ENCODE data around the gene MAPRE3.

Gene MAPRE3

GRCh38 chr2:26975656-26976055, 5.2 kb downstream of the MAPRE3 start:
- H3K27ac ChIP-seq, result no peak overlapping the region
- TF ChIP-seq ZFX (IDR thresholded peaks at IDR 0.05), result no peak
- TF ChIP-seq, protein P1, sequence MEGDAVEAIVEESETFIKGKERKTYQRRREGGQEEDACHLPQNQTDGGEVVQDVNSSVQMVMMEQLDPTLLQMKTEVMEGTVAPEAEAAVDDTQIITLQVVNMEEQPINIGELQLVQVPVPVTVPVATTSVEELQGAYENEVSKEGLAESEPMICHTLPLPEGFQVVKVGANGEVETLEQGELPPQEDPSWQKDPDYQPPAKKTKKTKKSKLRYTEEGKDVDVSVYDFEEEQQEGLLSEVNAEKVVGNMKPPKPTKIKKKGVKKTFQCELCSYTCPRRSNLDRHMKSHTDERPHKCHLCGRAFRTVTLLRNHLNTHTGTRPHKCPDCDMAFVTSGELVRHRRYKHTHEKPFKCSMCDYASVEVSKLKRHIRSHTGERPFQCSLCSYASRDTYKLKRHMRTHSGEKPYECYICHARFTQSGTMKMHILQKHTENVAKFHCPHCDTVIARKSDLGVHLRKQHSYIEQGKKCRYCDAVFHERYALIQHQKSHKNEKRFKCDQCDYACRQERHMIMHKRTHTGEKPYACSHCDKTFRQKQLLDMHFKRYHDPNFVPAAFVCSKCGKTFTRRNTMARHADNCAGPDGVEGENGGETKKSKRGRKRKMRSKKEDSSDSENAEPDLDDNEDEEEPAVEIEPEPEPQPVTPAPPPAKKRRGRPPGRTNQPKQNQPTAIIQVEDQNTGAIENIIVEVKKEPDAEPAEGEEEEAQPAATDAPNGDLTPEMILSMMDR (conservative IDR thresholded peaks at IDR 0.05), result no peak

- H3K27ac ChIP-seq, result no peak overlapping the region
- TF ChIP-seq ZFX (IDR thresholded peaks at IDR 0.05), result no peak
- TF ChIP-seq, protein P1 (conservative IDR thresholded peaks at IDR 0.05), result no peak
Observed at GRCh38 chr2:26976237-26976636, 5.8 kb downstream of the MAPRE3 start.

- TF ChIP-seq ZFX (IDR thresholded peaks at IDR 0.05), result no peak
- TF ChIP-seq, protein P1 (conservative IDR thresholded peaks at IDR 0.05), result no peak
- no peak overlapping the region for H3K27ac ChIP-seq
Observed at GRCh38 chr2:26977012-26977411, 6.6 kb downstream of the MAPRE3 start.

- peak overlapping the region; percentile 2; the same call in 1 of the 2 replicates for H3K27ac ChIP-seq
Observed at GRCh38 chr2:26978061-26978596, 7.7 kb downstream of the MAPRE3 start.

GRCh38 chr2:26979741-26980140, 9.3 kb downstream of the MAPRE3 start:
- H3K27ac ChIP-seq, result no peak overlapping the region
- TF ChIP-seq ZFX (IDR thresholded peaks at IDR 0.05), result no peak
- TF ChIP-seq, protein P1 (conservative IDR thresholded peaks at IDR 0.05), result no peak

More at GRCh38 chr2:26978061-26978596, 7.7 kb downstream of the MAPRE3 start:
- TF ChIP-seq, protein P1 (conservative IDR thresholded peaks at IDR 0.05), result no peak
- TF ChIP-seq ZFX (IDR thresholded peaks at IDR 0.05), result no peak

DNA sequence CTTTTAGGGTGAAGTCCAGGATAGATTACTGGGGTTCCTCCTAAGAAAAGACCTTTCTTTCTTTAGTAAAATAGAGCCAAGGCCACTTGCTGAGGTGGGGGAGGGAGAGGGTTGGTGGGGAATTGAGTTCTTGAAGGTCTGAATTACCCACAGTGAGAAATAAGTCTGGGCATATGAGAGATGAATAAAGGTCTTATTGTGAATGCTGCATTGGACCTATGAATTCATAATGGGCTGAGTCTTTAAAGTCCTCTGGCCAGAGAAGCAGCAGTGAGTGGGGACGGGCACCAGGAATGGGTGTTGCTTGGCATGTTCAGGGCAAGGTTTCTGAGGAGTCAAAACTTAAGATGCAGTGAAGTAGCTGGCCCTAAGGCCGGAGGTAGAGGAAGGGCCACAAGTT, 10.5 kb downstream of the MAPRE3 start:
- no peak for TF ChIP-seq ZFX (IDR thresholded peaks at IDR 0.05)
- TF ChIP-seq, protein P1 (conservative IDR thresholded peaks at IDR 0.05), result no peak
- no peak overlapping the region for H3K27ac ChIP-seq

DNA sequence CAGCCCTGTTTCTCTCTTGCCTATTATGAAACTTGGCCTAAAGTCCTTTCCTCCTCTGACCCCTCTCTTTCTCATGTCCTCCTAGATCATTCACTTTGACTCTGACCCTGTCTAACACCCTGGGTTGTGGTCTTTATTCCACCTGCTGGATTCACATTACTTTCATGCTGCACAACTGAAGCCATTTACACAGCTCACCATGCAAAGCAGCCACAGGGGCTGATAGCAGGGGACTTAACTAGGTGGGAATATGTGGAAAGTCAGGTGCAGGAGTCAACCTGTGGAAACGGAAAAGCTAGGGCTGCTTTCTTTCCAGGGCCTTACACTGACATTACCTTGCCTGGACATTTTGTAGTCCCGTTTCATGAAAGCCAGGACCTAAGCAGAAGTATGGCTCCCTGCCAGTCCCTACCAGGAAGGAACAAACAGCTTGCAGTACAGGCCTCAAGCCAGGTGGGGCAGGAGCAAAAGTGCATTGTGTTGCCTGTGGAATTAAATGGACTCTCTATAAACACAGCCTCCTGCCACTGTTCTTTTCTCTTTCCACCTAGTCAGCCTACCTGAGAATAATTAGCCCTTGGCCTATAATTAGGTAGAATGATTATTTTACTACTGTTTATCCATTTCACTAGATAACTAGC, 11.8 kb downstream of the MAPRE3 start:
- TF ChIP-seq, protein P1 (conservative IDR thresholded peaks at IDR 0.05), result peak; percentile 68
- TF ChIP-seq ZFX (IDR thresholded peaks at IDR 0.05), result no peak
- H3K27ac ChIP-seq, result no peak overlapping the region

Data from C4-2B (cell line).